ENCODE results near the gene CP.
A peak's percentile ranks its signal among the peaks of the same experiment; 100 is the strongest.

The CP gene

GRCh38 chr3:149221783-149222517 is at the start of gene CP:
Gene CP, minus strand, starts transcription at chr3:149221829. Its CDS starts 37 bp downstream, at chr3:149221792.
- no peak for TF ChIP-seq POLR2A (IDR thresholded peaks at IDR 0.05; ENCODE audit: low read depth, low read length)
- DNase-seq (ENCODE audit: insufficient read length, low spot score) (no peak), FAIRE-seq (no peak)

GRCh38 chr3:149270180-149270579 is 48.6 kb upstream of the CP start:
- DNase-seq (ENCODE audit: insufficient read length, low spot score) (no peak), FAIRE-seq (peak; percentile 41)
- TF ChIP-seq POLR2A (IDR thresholded peaks at IDR 0.05; ENCODE audit: low read depth, low read length), result no peak

- no peak for DNase-seq (ENCODE audit: insufficient read length, low spot score)
- no peak for TF ChIP-seq POLR2A (IDR thresholded peaks at IDR 0.05; ENCODE audit: low read depth, low read length)
- FAIRE-seq, result no peak
Measured at GRCh38 chr3:149269687-149270086, 48.1 kb upstream of the CP start.

- DNase-seq (ENCODE audit: insufficient read length, low spot score), result no peak
- FAIRE-seq, result no peak
- no peak for TF ChIP-seq POLR2A (IDR thresholded peaks at IDR 0.05; ENCODE audit: low read depth, low read length)
Measured at GRCh38 chr3:149267565-149267964, 45.9 kb upstream of the CP start.

GRCh38 chr3:149266736-149267135 is 45.1 kb upstream of the CP start:
- FAIRE-seq, result no peak
- no peak for DNase-seq (ENCODE audit: insufficient read length, low spot score)
- TF ChIP-seq POLR2A (IDR thresholded peaks at IDR 0.05; ENCODE audit: low read depth, low read length), result no peak

- FAIRE-seq, result no peak
- no peak for TF ChIP-seq POLR2A (IDR thresholded peaks at IDR 0.05; ENCODE audit: low read depth, low read length)
- DNase-seq (ENCODE audit: insufficient read length, low spot score), result no peak
Measured at GRCh38 chr3:149263856-149264255, 42.2 kb upstream of the CP start.

GRCh38 chr3:149258714-149259113 is 37.1 kb upstream of the CP start:
- FAIRE-seq (no peak), DNase-seq (ENCODE audit: insufficient read length, low spot score) (no peak)
- TF ChIP-seq POLR2A (IDR thresholded peaks at IDR 0.05; ENCODE audit: low read depth, low read length), result no peak

- no peak for DNase-seq (ENCODE audit: insufficient read length, low spot score)
- FAIRE-seq, result no peak
- TF ChIP-seq POLR2A (IDR thresholded peaks at IDR 0.05; ENCODE audit: low read depth, low read length), result no peak
Measured at GRCh38 chr3:149258298-149258697, 36.7 kb upstream of the CP start.

- no peak for FAIRE-seq
- TF ChIP-seq POLR2A (IDR thresholded peaks at IDR 0.05; ENCODE audit: low read depth, low read length), result no peak
- no peak for DNase-seq (ENCODE audit: insufficient read length, low spot score)
Measured at GRCh38 chr3:149252272-149252671, 30.6 kb upstream of the CP start.

GRCh38 chr3:149251186-149251585 is 29.6 kb upstream of the CP start:
- FAIRE-seq, result no peak
- DNase-seq (ENCODE audit: insufficient read length, low spot score), result no peak
- no peak for TF ChIP-seq POLR2A (IDR thresholded peaks at IDR 0.05; ENCODE audit: low read depth, low read length)

- DNase-seq (ENCODE audit: insufficient read length, low spot score) (no peak), FAIRE-seq (no peak)
- TF ChIP-seq POLR2A (IDR thresholded peaks at IDR 0.05; ENCODE audit: low read depth, low read length), result no peak
Measured at GRCh38 chr3:149247929-149248691, 26.5 kb upstream of the CP start.

- no peak for FAIRE-seq
- no peak for TF ChIP-seq POLR2A (IDR thresholded peaks at IDR 0.05; ENCODE audit: low read depth, low read length)
- no peak for DNase-seq (ENCODE audit: insufficient read length, low spot score)
Measured at GRCh38 chr3:149247008-149247710, 25.5 kb upstream of the CP start.

GRCh38 chr3:149245738-149246451 is 24.3 kb upstream of the CP start:
- peak; percentile 61 for FAIRE-seq
- DNase-seq (ENCODE audit: insufficient read length, low spot score), result no peak
- TF ChIP-seq POLR2A (IDR thresholded peaks at IDR 0.05; ENCODE audit: low read depth, low read length), result no peak

- DNase-seq (ENCODE audit: insufficient read length, low spot score), result no peak
- no peak for FAIRE-seq
- TF ChIP-seq POLR2A (IDR thresholded peaks at IDR 0.05; ENCODE audit: low read depth, low read length), result no peak
Measured at GRCh38 chr3:149243540-149243939, 21.9 kb upstream of the CP start.
